GM12873 (cell line): ENCODE results near the gene CACNA2D1.

Source experiments
- CTCF ChIP-seq: IDR thresholded peaks from 2 replicates; pipeline ENCODE4 v1.5.1; 2012; ENCODE audit warnings: low read depth, mild to moderate bottlenecking, moderate library complexity, low read length, control low read depth; ENCODE audit not compliant: insufficient read depth; ENCODE audit errors: missing control alignments

CACNA2D1 gene

GRCh38 chr7:82434275-82435022, 9.1 kb downstream of the CACNA2D1 start:
- no peak for TF ChIP-seq CTCF

DNA sequence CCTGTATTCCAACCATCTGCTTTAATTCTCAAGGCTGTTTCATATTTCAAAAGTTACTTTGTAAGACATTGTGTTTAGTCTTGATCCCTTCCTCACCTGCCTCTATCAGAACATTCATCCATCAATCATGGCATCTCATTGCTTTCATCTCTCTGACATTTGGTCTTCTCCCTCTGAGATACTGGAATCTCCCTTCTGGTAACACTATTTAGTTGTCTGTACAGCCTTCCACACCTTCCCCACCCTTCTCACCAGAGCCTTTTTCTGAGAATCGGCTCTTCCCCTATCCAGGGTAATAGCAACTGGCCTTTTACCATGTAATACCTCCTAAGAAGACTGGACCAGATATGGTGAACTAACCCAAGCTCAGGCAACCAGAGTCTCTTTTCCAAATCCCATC, 10.1 kb downstream of the CACNA2D1 start:
- TF ChIP-seq CTCF = no peak

GRCh38 chr7:82430500-82431465, 12.8 kb downstream of the CACNA2D1 start:
- TF ChIP-seq CTCF = no peak

DNA sequence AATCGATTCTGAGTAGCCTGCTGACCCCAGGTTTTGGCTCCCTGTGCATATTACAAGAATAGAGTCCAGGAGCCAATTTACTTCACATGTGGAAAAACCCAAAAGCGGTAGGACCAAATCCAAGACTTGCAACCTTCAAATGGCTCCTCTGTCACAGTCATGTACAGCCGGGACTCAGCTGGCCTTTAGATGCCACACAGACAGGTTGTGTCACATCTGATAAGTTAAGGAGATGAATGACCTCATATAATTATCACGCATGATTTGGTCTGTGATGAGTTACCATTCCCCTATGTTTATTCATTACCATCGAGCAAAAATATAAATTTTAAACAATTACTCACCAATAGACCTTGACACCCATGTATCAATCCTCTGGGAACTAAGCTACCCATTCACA, 14.2 kb downstream of the CACNA2D1 start:
- no peak for TF ChIP-seq CTCF

DNA sequence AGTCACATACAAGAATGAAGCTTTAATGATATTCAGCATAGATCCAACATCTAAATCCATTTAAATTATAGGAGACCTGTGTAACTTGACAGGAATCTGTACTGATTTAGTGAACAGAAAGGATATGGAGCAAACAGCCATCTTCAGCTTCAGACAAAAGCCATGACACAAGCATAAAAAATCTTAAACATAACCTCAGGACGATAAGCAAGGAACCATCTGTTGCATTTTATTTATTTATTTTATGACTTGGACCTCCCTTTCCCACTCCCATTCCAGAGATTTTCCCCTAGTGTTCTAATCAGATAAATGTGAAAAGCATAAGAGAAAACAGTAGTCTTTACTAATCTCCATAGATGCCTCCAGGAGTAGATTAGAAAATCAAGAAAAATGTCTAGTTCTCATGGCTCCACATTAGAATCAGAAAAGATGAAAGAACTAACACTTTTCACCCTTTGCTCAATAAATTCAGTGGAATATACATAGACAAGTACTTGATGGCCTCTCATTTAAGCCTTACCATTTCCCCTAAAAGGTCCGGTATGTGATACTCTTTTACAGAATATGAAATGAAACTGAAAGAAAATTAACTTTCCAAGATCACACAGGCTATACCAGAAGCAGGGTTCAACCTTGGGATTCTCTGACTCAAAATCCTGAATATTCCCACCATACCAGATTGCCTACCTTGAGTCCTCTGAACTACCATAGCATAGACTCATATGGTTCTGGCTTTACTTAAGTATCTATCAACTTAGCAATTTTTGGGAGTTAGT, 15.2 kb downstream of the CACNA2D1 start:
- no peak for TF ChIP-seq CTCF

GRCh38 chr7:82423446-82423845, 20.1 kb downstream of the CACNA2D1 start:
- TF ChIP-seq CTCF = no peak
